ENCODE results near the gene ECE2. TPM values are rescaled to one million over a fixed set of nuclear protein-coding genes. Genes with fewer than 3 reads are reported as not detected.
"Not testable (repeated sequence)": the region's sequence is repeated elsewhere in the genome, so short reads cannot be mapped to it uniquely, and the experiment has no call there.

Gene ECE2
- total RNA-seq, 1 donor from 2014 or later, result not detected

DNA sequence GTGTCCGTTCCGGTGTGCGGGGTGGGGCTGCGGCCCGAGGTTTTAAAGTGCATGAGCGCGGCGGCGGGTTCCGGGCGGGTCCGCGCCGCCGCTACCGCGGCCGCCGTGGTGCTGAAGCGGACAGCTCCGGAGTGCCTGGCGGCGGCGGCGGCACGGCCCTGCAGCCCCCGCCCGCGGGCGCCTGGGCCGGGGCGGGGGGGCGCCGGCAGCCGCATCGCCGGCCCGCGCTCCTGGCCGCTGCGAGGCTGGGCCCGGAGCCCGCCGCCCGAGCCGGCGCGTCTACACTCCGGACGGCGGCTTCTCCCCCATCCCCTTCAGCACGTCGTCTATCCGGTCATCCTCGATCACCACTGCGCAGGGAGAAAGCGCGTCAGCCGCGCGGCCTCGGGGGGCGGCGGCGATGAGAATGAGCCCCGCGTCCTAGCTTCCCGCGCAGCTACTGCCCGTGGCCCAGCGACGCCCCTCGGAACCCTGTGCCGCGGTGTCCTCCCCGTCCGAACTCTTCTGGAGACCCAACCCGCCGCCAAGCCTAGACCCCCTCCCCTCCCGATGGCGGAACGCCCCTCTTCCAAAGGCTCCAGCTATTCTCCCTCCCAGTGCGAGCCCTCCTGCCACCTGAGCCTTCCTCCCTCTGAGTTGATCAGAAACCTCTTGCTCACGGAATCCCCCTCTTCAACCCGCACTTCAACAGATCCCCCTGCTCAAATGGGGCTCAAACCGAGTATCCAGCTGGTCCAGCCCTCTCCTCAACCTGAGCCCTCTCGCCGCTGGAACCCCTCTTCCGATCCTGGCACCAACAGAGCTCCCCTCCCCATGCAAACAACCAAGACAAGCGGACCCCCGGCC is 15.7 kb upstream of the ECE2 start:
- DNase-seq (ENCODE audit: low spot score in 2 of 2, unreplicated experiment in 2 of 2), result peak; percentile 57 to 68
- H3K27ac Mint-ChIP-seq, result no peak overlapping the region
- peaks cover 14% of the 10 kb centered on the region for H3K36me3 Mint-ChIP-seq
- TF ChIP-seq, protein P1, sequence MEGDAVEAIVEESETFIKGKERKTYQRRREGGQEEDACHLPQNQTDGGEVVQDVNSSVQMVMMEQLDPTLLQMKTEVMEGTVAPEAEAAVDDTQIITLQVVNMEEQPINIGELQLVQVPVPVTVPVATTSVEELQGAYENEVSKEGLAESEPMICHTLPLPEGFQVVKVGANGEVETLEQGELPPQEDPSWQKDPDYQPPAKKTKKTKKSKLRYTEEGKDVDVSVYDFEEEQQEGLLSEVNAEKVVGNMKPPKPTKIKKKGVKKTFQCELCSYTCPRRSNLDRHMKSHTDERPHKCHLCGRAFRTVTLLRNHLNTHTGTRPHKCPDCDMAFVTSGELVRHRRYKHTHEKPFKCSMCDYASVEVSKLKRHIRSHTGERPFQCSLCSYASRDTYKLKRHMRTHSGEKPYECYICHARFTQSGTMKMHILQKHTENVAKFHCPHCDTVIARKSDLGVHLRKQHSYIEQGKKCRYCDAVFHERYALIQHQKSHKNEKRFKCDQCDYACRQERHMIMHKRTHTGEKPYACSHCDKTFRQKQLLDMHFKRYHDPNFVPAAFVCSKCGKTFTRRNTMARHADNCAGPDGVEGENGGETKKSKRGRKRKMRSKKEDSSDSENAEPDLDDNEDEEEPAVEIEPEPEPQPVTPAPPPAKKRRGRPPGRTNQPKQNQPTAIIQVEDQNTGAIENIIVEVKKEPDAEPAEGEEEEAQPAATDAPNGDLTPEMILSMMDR (IDR thresholded peaks at IDR 0.05; ENCODE audit: unreplicated experiment), result no peak
- no peaks in the 10 kb centered on the region for H3K9me3 Mint-ChIP-seq
- H3K27me3 Mint-ChIP-seq (ENCODE audit: low read depth), result peaks cover 76% of the 10 kb centered on the region
- peaks cover 15% of the 10 kb centered on the region for H3K4me1 Mint-ChIP-seq
- peak overlapping the region; percentile 65 for H3K4me3 Mint-ChIP-seq

DNA sequence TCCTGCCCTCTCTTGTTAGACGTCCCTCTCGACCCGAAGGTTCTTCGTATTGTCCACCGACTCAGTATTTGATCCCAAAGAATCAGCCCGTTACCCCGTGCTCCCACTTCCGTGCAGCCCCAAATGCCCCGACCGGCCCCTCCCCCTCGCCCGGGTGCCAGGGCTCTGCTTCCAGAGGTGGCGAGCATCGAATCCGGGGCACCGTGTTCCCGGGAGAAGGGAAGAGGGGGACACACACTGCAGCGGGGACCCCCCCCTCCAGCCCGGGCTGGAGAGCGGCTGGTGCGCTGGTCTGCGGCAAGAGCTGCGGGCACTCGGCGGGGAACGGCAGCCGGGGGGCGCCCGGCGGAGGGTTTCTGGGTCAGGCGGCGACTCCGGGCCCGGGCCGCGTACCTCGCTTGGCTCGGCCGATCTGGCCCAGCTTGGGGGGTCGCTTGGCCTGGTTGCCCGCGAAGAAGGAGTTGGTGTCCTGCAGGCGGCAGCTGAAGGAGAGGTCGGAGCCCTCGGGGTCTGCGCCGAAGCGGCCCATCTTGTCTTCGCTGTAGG is 15.0 kb upstream of the ECE2 start:
- H3K4me1 Mint-ChIP-seq, result peaks cover 15% of the 10 kb centered on the region
- TF ChIP-seq, protein P1 (IDR thresholded peaks at IDR 0.05; ENCODE audit: unreplicated experiment), result no peak
- no peak overlapping the region for H3K27ac Mint-ChIP-seq
- peaks cover 14% of the 10 kb centered on the region for H3K36me3 Mint-ChIP-seq
- peak overlapping the region; percentile 65 for H3K4me3 Mint-ChIP-seq
- no peaks in the 10 kb centered on the region for H3K9me3 Mint-ChIP-seq
- no peak for DNase-seq (ENCODE audit: low spot score in 2 of 2, unreplicated experiment in 2 of 2)
- peaks cover 77% of the 10 kb centered on the region for H3K27me3 Mint-ChIP-seq (ENCODE audit: low read depth)

GRCh38 chr3:184261270-184261853 is 14.5 kb upstream of the ECE2 start, which contains the start of gene CAMK2N2:
CAMK2N2 (minus strand) TSS chr3:184261553; CDS start chr3:184261285, 268 bp downstream.
- Mint-ChIP-seq H3K27ac (no peak within 1 kb of the TSS), H3K4me3 (peak within 1 kb of the TSS; percentile 65), H3K27me3 (ENCODE audit: low read depth) (peaks cover 79% of the 10 kb centered on the region), H3K4me1 (peaks cover 15% of the 10 kb centered on the region), H3K36me3 (peaks cover 14% of the 10 kb centered on the region), H3K9me3 (no peaks in the 10 kb centered on the region)
- TF ChIP-seq, protein P1 (IDR thresholded peaks at IDR 0.05; ENCODE audit: unreplicated experiment), result no peak
- peak in 1 of 2 experiments; percentile 46 for DNase-seq (ENCODE audit: low spot score in 2 of 2, unreplicated experiment in 2 of 2)

DNA sequence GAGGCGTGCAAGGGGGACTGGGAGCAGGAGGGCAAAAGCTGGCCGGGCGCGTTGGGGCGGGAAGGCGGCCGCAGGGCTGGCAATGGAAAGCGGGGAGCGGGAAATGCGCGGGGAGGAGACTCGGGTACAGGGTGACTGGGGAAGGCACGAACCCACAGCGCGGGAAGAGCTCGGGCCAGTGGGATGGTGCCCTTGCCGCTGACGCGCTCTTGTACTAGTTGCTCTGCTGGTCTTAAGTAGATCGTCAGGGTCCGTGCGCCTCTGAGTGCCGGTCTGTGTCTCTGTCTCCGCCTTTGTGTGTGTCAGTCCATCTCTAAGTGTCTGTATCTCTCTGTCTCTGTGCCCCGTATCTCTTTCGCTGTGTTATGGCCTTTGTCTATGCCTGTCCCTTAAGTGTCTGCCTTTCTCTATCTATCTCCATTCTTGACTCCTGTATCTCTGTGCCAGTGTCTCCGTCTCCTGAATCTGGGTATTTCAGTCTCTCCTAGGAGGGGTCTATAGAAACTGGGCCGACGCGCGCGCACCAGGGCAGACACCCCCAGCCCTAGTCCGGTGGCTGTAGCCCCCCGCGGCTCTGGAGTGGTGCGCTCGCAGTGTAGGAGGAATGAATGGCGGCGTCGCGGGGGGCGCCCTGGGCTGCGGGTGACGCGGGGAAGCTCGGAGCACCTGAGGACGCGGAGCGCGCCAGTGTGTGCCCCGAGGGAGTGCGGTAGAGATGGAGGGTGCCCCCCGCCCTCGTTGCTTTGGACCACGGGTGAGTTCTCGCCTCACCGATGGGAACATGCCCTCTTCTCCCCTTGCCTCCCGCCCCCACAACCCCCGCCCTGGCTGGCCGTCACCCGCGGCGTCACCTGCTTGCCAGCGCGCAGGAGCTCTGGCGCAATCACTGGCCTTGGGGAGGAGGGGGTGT is 13.7 kb upstream of the ECE2 start:
- H3K27ac Mint-ChIP-seq, result no peak overlapping the region
- H3K9me3 Mint-ChIP-seq, result peaks cover 1% of the 10 kb centered on the region
- TF ChIP-seq, protein P1 (IDR thresholded peaks at IDR 0.05; ENCODE audit: unreplicated experiment), result no peak
- no peak for DNase-seq (ENCODE audit: low spot score in 2 of 2, unreplicated experiment in 2 of 2)
- H3K36me3 Mint-ChIP-seq, result peaks cover 14% of the 10 kb centered on the region
- peaks cover 81% of the 10 kb centered on the region for H3K27me3 Mint-ChIP-seq (ENCODE audit: low read depth)
- peak overlapping the region; percentile 64 for H3K4me3 Mint-ChIP-seq
- peaks cover 15% of the 10 kb centered on the region for H3K4me1 Mint-ChIP-seq

GRCh38 chr3:184262764-184263179 is 13.1 kb upstream of the ECE2 start:
- Mint-ChIP-seq H3K4me1 (peaks cover 15% of the 10 kb centered on the region), H3K27me3 (ENCODE audit: low read depth) (peaks cover 81% of the 10 kb centered on the region), H3K4me3 (peak overlapping the region; percentile 43), H3K36me3 (peaks cover 10% of the 10 kb centered on the region), H3K9me3 (peaks cover 5% of the 10 kb centered on the region), H3K27ac (no peak overlapping the region)
- DNase-seq (ENCODE audit: low spot score in 2 of 2, unreplicated experiment in 2 of 2), result no peak
- TF ChIP-seq, protein P1 (IDR thresholded peaks at IDR 0.05; ENCODE audit: unreplicated experiment), result no peak

DNA sequence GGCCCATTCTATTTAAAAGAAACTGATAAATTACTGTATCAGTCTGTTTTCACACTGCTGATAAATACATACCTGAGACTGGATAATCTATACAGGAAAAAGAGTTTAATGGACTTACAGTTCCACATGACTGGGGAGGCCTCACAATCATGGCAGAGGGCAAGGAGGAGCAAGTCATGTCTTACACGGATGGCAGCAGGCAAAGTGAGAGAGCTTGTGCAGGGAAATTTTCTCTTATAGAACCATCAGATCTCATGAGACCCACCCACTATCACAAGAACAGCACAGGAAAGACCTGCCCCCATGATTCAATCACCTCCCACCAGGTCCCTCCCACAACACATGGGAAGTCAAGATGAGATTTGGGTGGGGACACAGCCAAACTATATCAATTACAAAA is 8.6 kb upstream of the ECE2 start:
- not testable (repeated sequence) for DNase-seq (ENCODE audit: low spot score in 2 of 2, unreplicated experiment in 2 of 2); H3K9me3 Mint-ChIP-seq; H3K36me3 Mint-ChIP-seq; H3K4me1 Mint-ChIP-seq; H3K4me3 Mint-ChIP-seq; H3K27ac Mint-ChIP-seq
- H3K27me3 Mint-ChIP-seq (ENCODE audit: low read depth), result peaks cover 76% of the 10 kb centered on the region

Measured in mesothelial cell of epicardium (in vitro differentiated cells).